SK-N-MC (cell line): ENCODE data around the gene CSRP2.

Experiments used
- EZH2 ChIP-seq: fragments of 200-600 bp; sonication (generic); IDR thresholded peaks from one replicate; pipeline ENCODE4 v1.6.1; 2017; ENCODE audit warnings: antibody characterized with exemption
- POLR2AphosphoS5 ChIP-seq: IDR thresholded peaks from 2 replicates; pipeline ENCODE4 v1.6.1; 2012; ENCODE audit warnings: mild to moderate bottlenecking, low read depth, low read length, borderline replicate concordance

GRCh38 chr12:76836633-76837032 lies 42.2 kb downstream of the CSRP2 start:
- TF ChIP-seq EZH2 (no peak), POLR2AphosphoS5 (no peak)
